Measurements from ENCODE around the gene OXGR1.
A peak's percentile ranks its signal among the peaks of the same experiment; 100 is the strongest.
"Not testable (repeated sequence)": the region's sequence is repeated elsewhere in the genome, so short reads cannot be mapped to it uniquely, and the experiment has no call there.

OXGR1 gene

DNA sequence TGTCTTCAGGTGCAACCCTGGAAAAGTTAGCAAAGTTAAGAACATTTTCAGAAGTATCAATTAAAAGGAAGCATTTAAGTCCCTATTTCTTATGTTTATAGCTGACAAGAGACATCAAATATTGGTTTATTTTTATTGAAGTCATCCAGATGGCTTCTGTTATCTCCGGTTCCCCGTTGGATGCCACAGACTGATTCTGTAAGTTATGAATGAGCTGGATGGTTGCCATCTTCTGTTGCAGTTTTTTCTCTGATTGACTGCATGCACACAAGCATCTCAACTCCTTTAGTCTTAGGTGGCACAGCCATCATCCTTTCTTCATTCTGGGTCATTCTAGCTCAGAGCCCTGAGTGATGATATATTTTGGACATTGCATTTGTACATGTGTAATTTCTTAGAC lies 10.6 kb upstream of the OXGR1 start:
- peak; percentile 10 for DNase-seq

GRCh38 chr13:97004096-97004876 lies 10.0 kb upstream of the OXGR1 start:
- peak; percentile 61 for DNase-seq

DNA sequence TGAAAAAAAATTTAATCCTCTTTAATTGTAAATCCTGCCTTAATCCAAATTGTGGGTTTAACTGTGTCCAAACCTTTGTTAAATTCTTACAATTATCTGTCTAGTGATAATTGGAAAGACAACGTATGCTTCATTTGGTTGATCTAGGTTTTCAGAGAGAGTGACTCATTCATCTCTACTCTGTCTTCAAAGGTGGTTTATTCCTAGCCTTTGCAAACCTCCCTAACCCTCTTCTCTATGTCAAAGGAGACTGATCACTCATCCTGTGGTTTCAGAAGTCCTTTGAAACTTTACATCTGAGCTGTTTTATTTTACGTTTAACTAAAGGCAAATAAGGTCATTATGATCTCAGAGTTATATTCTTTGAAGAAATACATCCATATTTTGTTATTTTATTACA lies 8.8 kb upstream of the OXGR1 start:
- no peak for DNase-seq

GRCh38 chr13:97002581-97002980 lies 8.3 kb upstream of the OXGR1 start:
- DNase-seq: no peak

- DNase-seq: no peak
Observed at GRCh38 chr13:97001636-97002035, 7.4 kb upstream of the OXGR1 start.

- peak; percentile 28 for DNase-seq
Observed at GRCh38 chr13:97000295-97000925, 6.1 kb upstream of the OXGR1 start.

DNA sequence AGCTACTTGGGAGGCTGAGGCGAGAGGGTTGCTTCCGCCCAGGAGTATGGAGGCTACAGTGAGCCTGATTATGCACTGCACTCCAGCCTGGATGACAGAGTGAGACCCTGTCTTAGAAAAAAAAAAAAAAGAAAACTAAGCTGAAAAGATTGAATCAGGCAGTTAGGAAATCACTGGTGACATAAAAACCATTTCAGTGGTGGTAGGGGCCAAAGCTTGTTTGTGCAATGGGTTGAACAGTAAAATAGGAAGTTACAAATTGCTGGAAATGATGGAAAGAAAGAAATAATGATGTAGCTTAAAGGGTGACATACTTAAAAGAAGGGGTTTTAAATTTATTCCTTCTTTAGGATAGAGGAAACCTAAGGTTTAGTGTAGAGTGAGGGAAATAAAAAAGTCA lies 4.8 kb upstream of the OXGR1 start:
- no peak for DNase-seq

- no peak for DNase-seq
Observed at GRCh38 chr13:96998051-96998450, 3.8 kb upstream of the OXGR1 start.

DNA sequence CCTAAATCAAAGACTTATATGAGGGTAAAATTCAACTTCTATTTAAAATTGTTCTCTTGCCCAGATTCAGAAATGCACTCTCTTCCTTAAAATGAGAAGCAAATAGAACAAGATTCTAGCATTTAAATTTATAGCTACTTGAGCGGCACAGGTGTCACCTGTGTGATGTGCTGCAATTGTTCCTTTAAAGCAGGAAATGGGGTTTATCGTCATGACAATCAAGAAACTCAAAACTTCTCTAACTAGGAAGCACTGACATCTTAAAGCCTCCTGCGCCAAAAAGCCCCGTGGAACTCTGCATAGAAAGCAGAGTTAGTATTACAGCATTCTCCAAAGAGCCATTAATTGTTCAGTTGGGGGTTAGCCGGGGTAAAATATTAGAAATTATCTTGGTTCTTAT lies 2.6 kb upstream of the OXGR1 start:
- DNase-seq: no peak

DNA sequence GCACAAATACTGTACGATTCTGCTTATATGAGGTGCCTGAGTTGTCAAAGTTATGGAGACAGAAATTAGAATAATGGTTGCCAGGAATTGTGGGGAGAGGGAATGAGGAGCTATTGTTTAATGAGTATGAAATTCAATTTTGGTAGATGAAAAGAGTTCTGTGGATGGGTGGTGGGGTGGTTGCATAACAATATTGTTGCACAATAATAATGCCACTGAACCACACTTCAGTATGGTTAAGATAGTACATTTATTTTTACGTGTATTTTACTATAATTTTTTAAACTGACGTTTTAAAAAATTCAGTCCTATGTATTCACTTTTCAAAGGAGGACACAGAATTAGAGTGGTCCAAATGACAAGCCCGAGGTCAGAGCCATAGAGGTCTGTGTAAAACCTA lies 1.8 kb upstream of the OXGR1 start:
- DNase-seq: no peak

GRCh38 chr13:96994858-96995243 lies 575 bp upstream of the OXGR1 start:
- no peak for DNase-seq

- DNase-seq: no peak
Observed at GRCh38 chr13:96993634-96994016, 651 bp downstream of the OXGR1 start.

GRCh38 chr13:96992633-96993032 lies 1.6 kb downstream of the OXGR1 start:
- DNase-seq: no peak

DNA sequence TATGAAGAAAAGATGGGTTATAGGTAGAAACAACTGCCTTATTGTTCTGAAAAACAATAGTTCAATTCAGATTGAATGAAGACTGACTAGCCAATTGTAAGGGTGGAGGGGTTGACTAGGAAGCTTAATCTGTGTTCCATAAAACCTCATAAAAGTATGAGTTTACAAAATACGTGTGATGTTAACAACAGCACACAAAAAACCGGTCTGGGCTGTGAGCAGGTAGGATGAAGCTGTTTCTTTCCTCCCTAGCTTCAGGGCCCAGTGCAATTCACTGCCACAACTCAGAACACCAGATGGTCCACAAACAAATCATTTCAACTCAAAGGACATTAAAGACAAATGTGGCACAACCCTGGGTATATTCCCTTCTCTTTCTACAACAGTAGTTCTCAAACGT lies 3.2 kb downstream of the OXGR1 start:
- DNase-seq: no peak

GRCh38 chr13:96988441-96988840 lies 5.8 kb downstream of the OXGR1 start:
- no peak for DNase-seq

DNA sequence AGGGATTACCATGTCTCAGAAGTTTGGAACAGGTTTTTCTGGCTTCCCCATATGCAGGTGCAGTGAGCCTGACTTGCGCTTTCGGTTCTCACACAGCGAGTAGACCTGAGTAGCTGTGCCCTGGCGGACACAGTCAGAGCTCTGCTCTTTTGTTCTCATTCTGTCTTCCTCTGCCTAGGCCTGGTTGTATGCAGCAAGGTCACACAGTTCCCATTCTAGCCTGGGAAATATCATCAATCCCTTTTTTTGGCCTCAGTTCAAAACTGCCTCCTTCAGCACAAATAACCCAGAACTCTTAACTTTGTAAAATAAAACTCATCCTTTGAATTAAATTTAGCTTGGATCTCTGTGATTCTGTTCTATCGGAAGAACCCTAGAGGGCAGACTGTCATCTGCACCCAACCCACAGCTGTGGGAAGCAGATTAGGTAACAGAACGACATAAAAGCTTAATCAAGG lies 10.2 kb downstream of the OXGR1 start:
- no peak for DNase-seq

- no peak for DNase-seq
Observed at GRCh38 chr13:96982672-96983071, 11.6 kb downstream of the OXGR1 start.

DNA sequence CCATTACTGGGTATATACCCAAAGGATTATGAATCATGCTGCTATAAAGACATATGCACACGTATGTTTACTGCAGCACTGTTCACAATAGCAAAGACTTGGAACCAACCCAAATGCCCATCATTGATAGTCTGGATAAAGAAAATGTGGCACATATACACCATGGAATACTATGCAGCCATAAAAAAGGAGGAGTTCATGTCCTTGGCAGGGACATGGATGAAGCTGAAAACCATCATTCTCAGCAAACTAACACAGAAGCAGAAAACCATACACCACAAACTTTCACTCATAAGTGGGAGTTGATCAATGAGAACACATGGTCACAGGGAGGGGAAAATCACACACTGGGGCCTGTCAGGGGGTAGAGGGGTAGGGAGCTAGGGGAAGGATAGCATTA lies 14.4 kb downstream of the OXGR1 start:
- DNase-seq: not testable (repeated sequence)

- DNase-seq: no peak
Observed at GRCh38 chr13:96968027-96968426, 26.2 kb downstream of the OXGR1 start.

DNA sequence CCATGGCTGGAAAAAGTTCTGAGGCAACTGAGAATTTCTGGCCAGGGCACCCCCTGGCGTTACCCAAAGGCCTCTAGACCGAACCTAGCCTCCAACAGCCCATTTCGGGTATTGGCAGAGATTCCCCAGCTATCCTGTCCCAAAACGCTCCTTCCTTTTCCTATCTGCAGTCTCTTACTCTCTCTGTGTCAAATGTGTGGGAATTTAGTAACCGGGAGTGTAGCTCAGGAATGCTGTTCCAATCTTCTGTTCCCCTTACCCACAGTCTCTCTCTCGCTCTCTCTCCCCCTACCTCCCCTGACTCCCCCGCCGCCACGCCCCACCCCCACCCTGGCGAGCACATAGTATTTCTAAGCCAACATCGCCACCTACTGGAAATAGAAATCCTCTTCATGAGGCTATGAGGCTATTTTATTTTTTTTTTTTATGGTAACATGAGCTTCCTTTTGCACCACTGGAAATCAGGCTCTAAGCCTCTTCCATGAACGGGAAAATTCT lies 27.0 kb downstream of the OXGR1 start:
- DNase-seq: peak; percentile 5

DNA sequence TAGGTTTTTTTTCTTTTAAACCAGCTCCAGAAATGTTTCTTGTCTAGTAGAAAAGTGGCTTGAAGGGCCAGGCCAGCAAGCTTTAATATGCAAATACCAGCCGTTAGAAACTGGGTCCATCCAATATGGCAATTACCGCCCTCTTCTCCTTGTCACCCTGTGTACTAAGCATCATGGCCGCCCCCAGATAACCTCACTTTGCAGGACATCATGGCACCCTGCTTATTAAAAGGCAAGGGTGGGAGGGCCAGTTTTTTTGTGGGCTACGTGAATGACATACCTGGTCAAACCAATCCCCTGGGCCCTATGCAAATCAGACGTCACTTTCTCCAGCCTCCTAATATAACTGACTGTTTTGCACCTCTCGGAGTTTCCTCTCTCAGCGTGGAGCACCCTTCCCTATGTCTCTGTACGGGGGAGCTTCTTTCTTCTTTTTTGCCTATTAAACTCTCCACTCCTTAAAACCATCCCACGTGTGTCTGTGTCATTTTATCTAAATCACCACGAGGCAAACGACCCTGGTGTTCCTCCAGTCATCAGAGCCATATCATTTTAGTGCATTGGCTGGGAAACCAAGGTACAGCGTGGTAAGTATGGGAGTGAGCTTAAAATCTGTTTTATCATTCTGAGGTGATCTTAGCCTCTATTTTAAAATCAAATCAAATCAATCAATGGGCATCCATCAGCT lies 27.7 kb downstream of the OXGR1 start:
- DNase-seq: no peak

DNA sequence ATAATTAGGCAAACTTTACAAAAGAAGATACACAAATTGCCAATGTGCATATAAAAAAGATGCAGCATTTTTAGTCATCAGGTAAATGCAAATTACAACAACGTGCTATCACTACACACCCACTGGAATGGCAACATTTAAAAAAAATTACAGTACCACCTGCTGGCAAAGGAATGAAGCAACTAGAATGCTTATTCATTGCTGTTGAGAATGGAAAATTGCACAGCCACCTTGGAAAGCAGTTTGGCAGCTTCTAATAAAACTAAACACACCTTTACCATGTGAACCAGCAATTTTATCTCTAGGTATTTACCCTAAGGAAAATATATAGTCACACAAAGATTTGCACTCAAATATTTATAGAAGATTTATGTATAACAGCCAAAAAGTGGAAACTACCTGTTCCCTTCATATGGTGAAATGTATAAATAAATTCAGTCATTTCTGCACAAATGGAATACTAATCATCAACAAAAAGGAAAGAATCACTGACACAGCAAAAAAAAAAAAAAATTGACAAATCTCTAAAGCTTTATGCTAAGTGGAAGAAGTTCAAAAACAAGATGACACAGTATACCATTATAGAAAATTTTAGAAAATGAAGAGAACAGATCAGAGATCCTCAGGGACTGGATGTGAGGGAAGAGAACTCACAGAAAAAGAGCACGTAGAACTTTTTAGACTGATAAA lies 30.3 kb downstream of the OXGR1 start:
- no peak for DNase-seq

GRCh38 chr13:96960379-96960778 lies 33.9 kb downstream of the OXGR1 start:
- DNase-seq: no peak

Measured in EL (cell line).